Breast epithelium (tissue), 4 donors: ENCODE measurements around the gene ATRNL1. TPM values are rescaled to one million over a fixed set of nuclear protein-coding genes. Genes with fewer than 3 reads are reported as not detected.

ENCODE experiments used
- DNase-seq, 2 donors: peaks; one replicate each; pipeline ENCODE4 v3.0.0-alpha.2; 2019; ENCODE audit warnings: low spot score in 2 of 2
- H3K27ac ChIP-seq, 2 donors: fragments of 200-600 bp; sonication (generic) in 1 of 2; one replicate each; pipeline ENCODE4 v1.5.1; 2016 to 2019; ENCODE audit warnings: mild to moderate bottlenecking in 1 of 2
- H3K27me3 ChIP-seq, 2 donors: fragments of 200-600 bp; sonication (generic) in 1 of 2; one replicate each; pipeline versions ENCODE4 v1.5.1 to v1.6.0; 2017 to 2019; ENCODE audit warnings: control low read depth in 1 of 2, mild to moderate bottlenecking in 1 of 2
- H3K36me3 ChIP-seq: fragments of 200-600 bp; one replicate; pipeline ENCODE4 v1.5.1; 2019
- H3K4me1 ChIP-seq, 2 donors: fragments of 200-600 bp; sonication (generic); one replicate each; pipeline ENCODE4 v1.5.1; 2016 to 2019; ENCODE audit warnings: control low read depth in 1 of 2
- H3K4me3 ChIP-seq, 3 donors: fragments of 200-600 bp; sonication (generic); 1 replicate in 2 of 3; 2 replicates in 1 of 3; pipeline ENCODE4 v1.5.1; 2016 to 2019; ENCODE audit warnings: mild to moderate bottlenecking in 3 of 3, moderate library complexity in 2 of 3
- H3K9me3 ChIP-seq, 2 donors: fragments of 200-600 bp; sonication (generic) in 1 of 2; one replicate each; pipeline ENCODE4 v1.5.1; 2016 to 2019; ENCODE audit warnings: control low read depth in 1 of 2
- CTCF ChIP-seq, 3 donors: fragments of 450-650 bp; IDR thresholded peaks; one replicate each; pipeline ENCODE4 v1.5.1; 2016 to 2017; ENCODE audit warnings: antibody characterized with exemption in 3 of 3, mild to moderate bottlenecking in 3 of 3, moderate library complexity in 3 of 3
- POLR2A ChIP-seq: fragments of 450-650 bp; IDR thresholded peaks from one replicate; pipeline ENCODE4 v1.6.1; 2016; ENCODE audit warnings: antibody characterized with exemption, mild to moderate bottlenecking, moderate library complexity
- POLR2AphosphoS5 ChIP-seq, 3 donors: sonication (generic); formaldehyde crosslinking; IDR thresholded peaks; one replicate each; pipeline ENCODE4 v1.6.1; 2017; ENCODE audit warnings: antibody characterized with exemption in 3 of 3
- intact Hi-C: fragments of 100-400 bp; cut with DNase I; formaldehyde crosslinking; loops from one replicate; pipeline ENCODE4 v1.15.1; 2023; ENCODE audit warnings: low total_unique reads
- total RNA-seq, 3 donors: library from RNA; depleted of rRNA; stranded (reverse); fragments of >200 nt; gene quantifications; one replicate each; pipeline ENCODE4 v1.1.0, GENCODE V29; 2016

The ATRNL1 gene
- total RNA-seq, 3 donors from 2014 or later = 0.16 to 11.4 (median 2.9) TPM

GRCh38 chr10:115065801-115066200, 27.4 kb upstream of the ATRNL1 start:
- no peak for DNase-seq
- peaks cover 0 to 3% of the 10 kb centered on the region in 2 donors for H3K27me3 ChIP-seq
- H3K27ac ChIP-seq = no peak overlapping the region
- no peak for TF ChIP-seq POLR2A
- TF ChIP-seq POLR2AphosphoS5 (IDR thresholded peaks at IDR 0.05) = no peak
- TF ChIP-seq CTCF (IDR thresholded peaks at IDR 0.05) = no peak
- H3K36me3 ChIP-seq = no peaks in the 10 kb centered on the region
- intact Hi-C loops = no loop called here
- no peak overlapping the region for H3K4me3 ChIP-seq
- no peaks in the 10 kb centered on the region for H3K9me3 ChIP-seq
- no peaks in the 10 kb centered on the region for H3K4me1 ChIP-seq

DNA sequence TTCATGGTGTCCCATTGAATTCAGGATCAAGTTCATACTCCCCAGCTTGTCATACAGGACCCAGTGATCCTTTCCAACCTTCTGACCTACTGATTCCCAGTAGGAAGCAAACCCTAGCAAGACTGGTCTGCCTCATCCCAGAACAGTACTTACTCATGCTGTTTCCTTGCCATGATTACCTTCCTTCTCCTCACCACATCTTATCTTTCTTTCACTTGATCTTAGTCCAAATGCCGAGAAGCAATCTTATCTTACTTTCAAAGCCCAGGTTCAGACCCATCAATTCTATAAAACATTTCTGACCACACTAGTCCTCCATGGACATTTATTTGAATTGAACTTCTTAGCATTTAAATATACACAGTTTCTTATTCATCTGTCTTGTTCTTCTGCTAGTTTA, 26.6 kb upstream of the ATRNL1 start:
- no peak for TF ChIP-seq CTCF (IDR thresholded peaks at IDR 0.05)
- no peak for TF ChIP-seq POLR2AphosphoS5 (IDR thresholded peaks at IDR 0.05)
- no peak for TF ChIP-seq POLR2A
- no peak for DNase-seq
- no peaks in the 10 kb centered on the region for H3K4me1 ChIP-seq
- no peak overlapping the region for H3K27ac ChIP-seq
- H3K9me3 ChIP-seq = no peaks in the 10 kb centered on the region
- no peak overlapping the region for H3K4me3 ChIP-seq
- no peaks in the 10 kb centered on the region for H3K36me3 ChIP-seq
- no peaks in the 10 kb centered on the region for H3K27me3 ChIP-seq
- intact Hi-C loops = no loop called here

DNA sequence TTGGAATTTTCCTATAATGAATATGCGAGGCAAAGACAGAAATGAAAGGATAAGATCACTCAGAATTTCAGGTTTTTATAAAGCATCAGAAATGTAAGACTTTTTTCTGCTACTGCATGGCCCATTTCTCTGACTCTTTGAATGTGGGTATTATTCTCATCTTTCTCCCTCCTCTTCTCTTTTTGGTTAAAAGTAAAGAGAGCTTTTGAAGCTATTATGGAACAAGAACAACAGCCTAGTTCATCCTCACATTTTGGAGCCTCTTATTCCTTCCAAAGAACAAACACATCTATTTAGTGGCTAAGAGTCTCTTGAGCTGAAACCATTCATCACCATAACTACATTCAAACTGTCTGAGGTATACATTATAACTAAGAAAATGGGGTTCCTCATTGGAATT, 19.4 kb upstream of the ATRNL1 start:
- no peak for DNase-seq
- intact Hi-C loops = no loop called here
- H3K36me3 ChIP-seq = no peaks in the 10 kb centered on the region
- no peaks in the 10 kb centered on the region for H3K27me3 ChIP-seq
- peaks cover 2 to 4% of the 10 kb centered on the region in 2 donors for H3K9me3 ChIP-seq
- no peak overlapping the region for H3K27ac ChIP-seq
- no peaks in the 10 kb centered on the region for H3K4me1 ChIP-seq
- no peak for TF ChIP-seq POLR2AphosphoS5 (IDR thresholded peaks at IDR 0.05)
- TF ChIP-seq CTCF (IDR thresholded peaks at IDR 0.05) = no peak
- no peak for TF ChIP-seq POLR2A
- H3K4me3 ChIP-seq = no peak overlapping the region

DNA sequence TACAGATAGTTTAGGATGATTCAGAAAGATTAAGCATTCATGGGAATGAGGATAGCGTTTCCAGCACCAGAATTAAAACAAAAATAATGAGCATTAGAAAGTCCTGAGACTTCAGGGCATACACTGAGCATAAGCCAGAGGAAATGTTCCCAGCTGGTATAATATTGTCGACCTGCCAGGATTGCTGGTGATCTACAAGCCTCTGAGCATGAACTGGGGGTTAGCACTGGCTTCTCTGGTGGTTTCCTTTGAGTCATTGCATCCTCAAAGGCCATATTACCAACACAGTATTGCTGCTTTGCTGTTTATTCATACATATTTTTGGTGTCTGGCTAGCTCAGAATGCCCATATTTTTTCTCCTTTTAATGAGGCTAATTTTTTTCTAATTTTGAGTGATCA, 10.7 kb upstream of the ATRNL1 start:
- no peak for DNase-seq
- H3K27me3 ChIP-seq = no peaks in the 10 kb centered on the region
- H3K27ac ChIP-seq = no peak overlapping the region
- H3K4me3 ChIP-seq = no peak overlapping the region
- intact Hi-C loops = no loop called here
- H3K36me3 ChIP-seq = no peaks in the 10 kb centered on the region
- TF ChIP-seq CTCF (IDR thresholded peaks at IDR 0.05) = no peak
- TF ChIP-seq POLR2AphosphoS5 (IDR thresholded peaks at IDR 0.05) = no peak
- no peak for TF ChIP-seq POLR2A
- peaks cover 4 to 7% of the 10 kb centered on the region in 2 donors for H3K9me3 ChIP-seq
- no peaks in the 10 kb centered on the region for H3K4me1 ChIP-seq

DNA sequence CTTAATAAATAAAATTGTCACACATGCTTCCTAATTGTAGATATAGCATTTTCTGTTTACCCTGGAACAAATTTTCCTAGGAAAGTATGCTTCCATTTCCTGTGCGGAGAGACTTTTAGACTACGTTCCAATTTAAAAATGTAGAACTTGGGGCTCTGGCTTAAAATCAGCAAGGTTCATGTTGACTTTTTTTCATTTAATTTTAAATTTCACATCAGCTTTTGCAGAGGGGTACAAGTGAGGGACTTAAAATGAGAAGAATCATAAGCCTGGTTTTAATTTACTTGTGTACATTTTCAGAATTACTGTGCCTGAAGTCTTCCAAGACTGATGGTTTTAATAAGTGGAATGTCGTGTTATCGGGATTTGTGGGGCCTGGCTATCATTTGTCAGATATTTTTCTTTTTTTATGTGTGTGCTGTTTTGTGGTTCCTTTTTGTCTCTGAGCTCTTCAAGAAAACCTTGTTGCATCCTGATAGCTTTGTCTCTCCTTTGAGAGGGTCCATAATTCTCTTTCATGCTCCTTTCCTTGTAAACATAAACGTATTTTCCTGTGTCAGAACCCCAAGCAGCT, 8.8 kb upstream of the ATRNL1 start:
- DNase-seq = no peak
- no peak overlapping the region for H3K4me3 ChIP-seq
- intact Hi-C loops = no loop called here
- H3K4me1 ChIP-seq = no peaks in the 10 kb centered on the region
- H3K27me3 ChIP-seq = no peaks in the 10 kb centered on the region
- H3K9me3 ChIP-seq = no peaks in the 10 kb centered on the region
- H3K36me3 ChIP-seq = no peaks in the 10 kb centered on the region
- H3K27ac ChIP-seq = no peak overlapping the region
- TF ChIP-seq CTCF (IDR thresholded peaks at IDR 0.05) (no peak), POLR2AphosphoS5 (IDR thresholded peaks at IDR 0.05) (no peak), POLR2A (no peak)
